H9 (cell line): ENCODE data around the gene EFNA5. TPM values are rescaled to one million over a fixed set of nuclear protein-coding genes. Genes with fewer than 3 reads are reported as not detected.

ENCODE experiments used
- DNase-seq: peaks from one replicate; pipeline ENCODE4 v3.0.0-alpha.2; 2017
- H2AFZ ChIP-seq: one replicate; pipeline ENCODE4 v1.6.1; 2013; ENCODE audit warnings: mild to moderate bottlenecking, low read length, control low read depth, moderate library complexity
- H2AK5ac ChIP-seq: 2 replicates; pipeline ENCODE4 v1.6.1; 2013; ENCODE audit warnings: low read length, control low read depth, mixed read lengths; ENCODE audit not compliant: insufficient read length
- H2BK120ac ChIP-seq: one replicate; pipeline ENCODE4 v1.6.1; 2013; ENCODE audit warnings: low read depth, mild to moderate bottlenecking, low read length, control low read depth, inconsistent platforms; ENCODE audit not compliant: poor library complexity, severe bottlenecking
- H2BK12ac ChIP-seq: 2 replicates; pipeline ENCODE4 v1.6.1; 2013; ENCODE audit warnings: low read length, control low read depth, mixed read lengths, low read depth; ENCODE audit not compliant: insufficient read length
- H2BK15ac ChIP-seq: 2 replicates; pipeline ENCODE4 v1.6.1; 2013; ENCODE audit warnings: low read depth, low read length, control low read depth
- H2BK20ac ChIP-seq: one replicate; pipeline ENCODE4 v1.6.1; 2013; ENCODE audit warnings: low read depth, mild to moderate bottlenecking, low read length, control low read depth, inconsistent platforms; ENCODE audit not compliant: poor library complexity, severe bottlenecking
- H2BK5ac ChIP-seq: 2 replicates; pipeline ENCODE4 v1.6.1; 2013; ENCODE audit warnings: low read length, control low read depth, mixed read lengths; ENCODE audit not compliant: insufficient read length
- H3K14ac ChIP-seq: 2 replicates; pipeline ENCODE4 v1.6.1; 2013; ENCODE audit warnings: low read length, control low read depth; ENCODE audit not compliant: insufficient read depth
- H3K18ac ChIP-seq: 2 replicates; pipeline ENCODE4 v1.6.1; 2013; ENCODE audit warnings: low read depth, mild to moderate bottlenecking, mixed read lengths, low read length, control low read depth; ENCODE audit not compliant: insufficient read length
- H3K23ac ChIP-seq: 2 replicates; pipeline ENCODE4 v1.6.1; 2013; ENCODE audit warnings: low read length, control low read depth, mixed read lengths, low read depth; ENCODE audit not compliant: insufficient read length
- H3K23me2 ChIP-seq: 2 replicates; pipeline ENCODE4 v1.6.1; 2013; ENCODE audit warnings: low read depth, mild to moderate bottlenecking, mixed read lengths, low read length, control low read depth; ENCODE audit not compliant: insufficient read length, poor library complexity, severe bottlenecking
- H3K27ac ChIP-seq: 2 replicates; pipeline ENCODE4 v1.5.1; 2013; ENCODE audit warnings: low read length, control low read depth, mixed read lengths, low read depth; ENCODE audit not compliant: insufficient read length
- H3K27me3 ChIP-seq: 2 replicates; pipeline ENCODE4 v1.6.1; 2013; ENCODE audit warnings: low read length, control low read depth, inconsistent platforms; ENCODE audit not compliant: insufficient read depth
- H3K4ac ChIP-seq: 2 replicates; pipeline ENCODE4 v1.6.1; 2013; ENCODE audit warnings: low read depth, mild to moderate bottlenecking, control low read depth, inconsistent platforms, low read length, moderate library complexity
- H3K4me1 ChIP-seq: 2 replicates; pipeline ENCODE4 v1.6.1; 2013; ENCODE audit warnings: low read length, control low read depth, inconsistent platforms; ENCODE audit not compliant: insufficient read depth
- H3K4me2 ChIP-seq: 2 replicates; pipeline ENCODE4 v1.6.1; 2013; ENCODE audit warnings: low read length, control low read depth, mixed read lengths; ENCODE audit not compliant: insufficient read length, insufficient read depth
- H3K56ac ChIP-seq: 2 replicates; pipeline ENCODE4 v1.6.1; 2013; ENCODE audit warnings: low read depth, mild to moderate bottlenecking, mixed read lengths, low read length, control low read depth; ENCODE audit not compliant: insufficient read length
- H3K79me1 ChIP-seq: 2 replicates; pipeline ENCODE4 v1.6.1; 2013; ENCODE audit warnings: low read depth, mild to moderate bottlenecking, moderate library complexity, low read length, control low read depth, inconsistent platforms; ENCODE audit not compliant: insufficient read depth, poor library complexity, severe bottlenecking
- H3K79me2 ChIP-seq: 2 replicates; pipeline ENCODE4 v1.6.1; 2013; ENCODE audit warnings: low read length, control low read depth, inconsistent platforms; ENCODE audit not compliant: insufficient read depth
- H3K9ac ChIP-seq: 2 replicates; pipeline ENCODE4 v1.6.1; 2013; ENCODE audit warnings: low read length, control low read depth, mixed read lengths; ENCODE audit not compliant: insufficient read length; ENCODE audit errors: extremely low read depth
- H3K9me3 ChIP-seq: one replicate; pipeline ENCODE4 v1.6.1; 2013; ENCODE audit warnings: low read depth, low read length, inconsistent platforms; ENCODE audit not compliant: control insufficient read depth
- H3T11ph ChIP-seq: one replicate; pipeline ENCODE4 v1.6.1; 2013; ENCODE audit warnings: mild to moderate bottlenecking, low read length, control low read depth, inconsistent platforms
- H4K20me1 ChIP-seq: one replicate; pipeline ENCODE4 v1.6.1; 2013; ENCODE audit not compliant: control insufficient read depth, insufficient read length, insufficient read depth
- H4K5ac ChIP-seq: 2 replicates; pipeline ENCODE4 v1.6.1; 2013; ENCODE audit warnings: low read depth, mild to moderate bottlenecking, mixed read lengths, low read length, control low read depth; ENCODE audit not compliant: insufficient read length
- H4K8ac ChIP-seq: replicated peaks from 2 replicates; pipeline ENCODE4 v1.6.1; 2013; ENCODE audit warnings: low read length, control low read depth, mixed read lengths, low read depth; ENCODE audit not compliant: insufficient read length
- H4K91ac ChIP-seq: 2 replicates; pipeline ENCODE4 v1.6.1; 2013; ENCODE audit warnings: low read depth, mild to moderate bottlenecking, moderate library complexity, mixed read lengths, low read length, control low read depth; ENCODE audit not compliant: insufficient read length
- H3K27ac Mint-ChIP-seq, 3 experiments: 2 replicates in 2 of 3; 3 replicates in 1 of 3; pipeline ENCODE4 v1.8.0; 2020 to 2021; ENCODE audit warnings: mixed read lengths in 3 of 3, mild to moderate bottlenecking in 1 of 3, moderate library complexity in 1 of 3
- H3K27me3 Mint-ChIP-seq: 2 replicates; pipeline ENCODE4 v1.8.0; 2021; ENCODE audit warnings: low read depth, mild to moderate bottlenecking, moderate library complexity, mixed read lengths
- H3K36me3 Mint-ChIP-seq, 3 experiments: 2 replicates in 2 of 3; 3 replicates in 1 of 3; pipeline ENCODE4 v1.8.0; 2020 to 2021; ENCODE audit warnings: low read depth in 3 of 3, mixed read lengths in 3 of 3; ENCODE audit not compliant: insufficient read depth in 1 of 3
- H3K4me1 Mint-ChIP-seq, 2 experiments: 2 replicates each; pipeline ENCODE4 v1.8.0; 2020; ENCODE audit warnings: mixed read lengths in 2 of 2
- H3K4me3 Mint-ChIP-seq, 2 experiments: 2 replicates in 1 of 2; 3 replicates in 1 of 2; pipeline ENCODE4 v1.8.0; 2020 to 2021; ENCODE audit warnings: mild to moderate bottlenecking in 2 of 2, mixed read lengths in 2 of 2, moderate library complexity in 1 of 2
- H3K9me3 Mint-ChIP-seq, 2 experiments: 2 replicates in 1 of 2; 3 replicates in 1 of 2; pipeline ENCODE4 v1.8.0; 2020; ENCODE audit warnings: mild to moderate bottlenecking in 2 of 2, mixed read lengths in 2 of 2, moderate library complexity in 1 of 2
- CTCF ChIP-seq: fragments of 200-600 bp; sonication (generic); conservative IDR thresholded peaks from 3 replicates; pipeline ENCODE4 v1.8.0; 2021; ENCODE audit warnings: antibody characterized with exemption, mild to moderate bottlenecking
- WGBS: extraction: QIAGEN DNeasy Blood & Tissue Kit; methylation state at CpG from one replicate; pipeline ENCODE4 v1.1.7; 2013; ENCODE audit warnings: missing lambda C conversion rate, low lambda C conversion rate, mixed read lengths; ENCODE audit not compliant: insufficient read length; ENCODE audit errors: extremely low coverage; 5-methylcytosine and 5-hydroxymethylcytosine counted together
- total RNA-seq: library from RNA; stranded (reverse); gene quantifications from 2 replicates; pipeline ENCODE4 v1.2.1, GENCODE V29; 2021

Gene EFNA5
- total RNA-seq, 1 experiment from 2014 or later = 20.4 TPM

GRCh38 chr5:107544967-107545366 lies 125.8 kb downstream of the EFNA5 start:
- Histone ChIP-seq H2BK12ac (no peak overlapping the region), H3K4me1 (no peaks in the 10 kb centered on the region), H3K23ac (no peak overlapping the region), H2BK5ac (no peak overlapping the region), H4K20me1 (no peaks in the 10 kb centered on the region), H3K79me1 (no peaks in the 10 kb centered on the region), H3K4ac (no peak overlapping the region), H3K9me3 (no peaks in the 10 kb centered on the region), H3K23me2 (peaks cover 2% of the 10 kb centered on the region), H2AFZ (no peak overlapping the region), H3T11ph (no peak overlapping the region), H4K5ac (no peak overlapping the region), H3K9ac (no peak overlapping the region), H3K56ac (no peak overlapping the region), H3K18ac (no peak overlapping the region), H3K79me2 (no peaks in the 10 kb centered on the region), H2BK120ac (no peak overlapping the region), H4K8ac (no peak overlapping the region), H3K27ac (no peak overlapping the region), H3K14ac (no peak overlapping the region), H3K4me2 (no peak overlapping the region), H3K27me3 (no peaks in the 10 kb centered on the region), H2AK5ac (no peak overlapping the region), H2BK20ac (no peak overlapping the region), H2BK15ac (no peak overlapping the region), H4K91ac (no peak overlapping the region)
- Mint-ChIP-seq H3K9me3 (no peaks in the 10 kb centered on the region), H3K27ac (no peak overlapping the region), H3K4me1 (peaks cover 39 to 52% of the 10 kb centered on the region in 2 experiments), H3K4me3 (no peak overlapping the region), H3K27me3 (no peaks in the 10 kb centered on the region), H3K36me3 (no peaks in the 10 kb centered on the region)
- TF ChIP-seq CTCF = no peak
- no CpG with 5 or more reads among the region's 6 CpGs for WGBS
- DNase-seq = no peak
